IPS-NIHi11 (cell line): Measurements from ENCODE around the gene SPNS1.

Experiments
- DNase-seq: peaks from one replicate; pipeline ENCODE4 v3.0.0; 2012; ENCODE audit warnings: mixed read lengths, low spot score

SPNS1 gene

GRCh38 chr16:29029168-29029994, 54.8 kb downstream of the SPNS1 start:
- peak; percentile 38 for DNase-seq

- no peak for DNase-seq
Observed at GRCh38 chr16:29030086-29030840, 55.7 kb downstream of the SPNS1 start.
